Measurements from ENCODE around the gene OR13H1.
"Not testable (repeated sequence)": the region's sequence is repeated elsewhere in the genome, so short reads cannot be mapped to it uniquely, and the experiment has no call there.

The OR13H1 gene
- total RNA-seq, result 0 reads per million in 2 experiments

DNA sequence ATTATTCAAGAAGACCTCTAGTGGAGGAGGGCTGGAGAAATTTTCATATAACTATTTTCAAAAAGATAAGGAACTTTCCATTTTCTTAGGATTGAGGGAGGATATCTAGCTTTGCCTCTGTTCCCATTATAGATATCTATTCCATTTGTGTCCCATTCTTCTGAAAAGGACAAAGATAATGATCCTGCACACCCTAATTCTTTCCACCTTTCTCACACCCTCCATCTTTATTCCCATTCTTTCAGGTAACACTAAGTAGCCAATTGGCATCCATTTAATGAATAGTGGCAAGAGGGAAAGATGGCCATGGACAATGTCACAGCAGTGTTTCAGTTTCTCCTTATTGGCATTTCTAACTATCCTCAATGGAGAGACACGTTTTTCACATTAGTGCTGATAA, at the start of gene OR13H1:
TSS of gene OR13H1 (plus strand) at position 301 of the 400 bp plus-strand sequence. CDS start at position 301, 0 bp downstream.
- no peak for DNase-seq (ENCODE audit: low read depth)

GRCh38 chrX:131501556-131501955, 42.3 kb upstream of the OR13H1 start:
- not testable (repeated sequence) for DNase-seq (ENCODE audit: low read depth)

DNA sequence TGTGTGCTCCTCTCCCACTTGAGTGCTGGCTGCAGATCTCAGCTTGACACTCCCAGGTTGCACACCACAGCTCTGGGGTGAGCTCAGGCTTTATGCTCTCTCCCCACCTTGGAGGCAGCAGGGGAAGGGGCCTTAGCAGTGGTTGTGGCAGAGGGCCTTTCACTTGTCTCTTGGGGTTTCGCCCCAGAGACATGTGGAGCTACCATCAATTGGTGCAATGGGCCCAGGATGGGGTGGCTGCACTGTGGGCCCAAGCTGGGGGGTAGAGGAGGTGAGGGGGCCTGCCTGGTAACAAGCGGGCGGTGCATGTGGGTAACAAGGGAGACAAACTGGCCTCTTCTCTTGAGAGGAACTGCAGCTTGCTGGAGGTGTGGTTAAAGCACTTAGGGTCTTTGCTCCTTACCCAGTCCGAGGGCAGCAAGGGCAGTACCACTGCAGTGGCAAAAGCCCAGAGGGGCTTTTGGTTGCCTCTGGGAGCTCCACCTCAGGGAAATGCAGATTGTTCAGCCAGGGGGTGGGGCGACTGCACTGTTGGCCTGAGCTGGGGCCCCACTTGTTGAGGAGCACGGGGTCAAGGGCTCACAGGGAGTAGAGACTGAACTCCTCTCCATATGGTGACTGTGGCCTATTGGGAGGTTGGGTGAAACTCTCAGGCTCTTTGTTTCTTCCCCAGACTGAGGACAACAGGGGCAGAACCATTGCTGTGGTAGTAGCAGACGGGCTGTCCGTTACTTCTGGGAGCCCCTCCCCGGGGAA, 30.5 kb upstream of the OR13H1 start:
- DNase-seq (ENCODE audit: low read depth), result no peak

DNA sequence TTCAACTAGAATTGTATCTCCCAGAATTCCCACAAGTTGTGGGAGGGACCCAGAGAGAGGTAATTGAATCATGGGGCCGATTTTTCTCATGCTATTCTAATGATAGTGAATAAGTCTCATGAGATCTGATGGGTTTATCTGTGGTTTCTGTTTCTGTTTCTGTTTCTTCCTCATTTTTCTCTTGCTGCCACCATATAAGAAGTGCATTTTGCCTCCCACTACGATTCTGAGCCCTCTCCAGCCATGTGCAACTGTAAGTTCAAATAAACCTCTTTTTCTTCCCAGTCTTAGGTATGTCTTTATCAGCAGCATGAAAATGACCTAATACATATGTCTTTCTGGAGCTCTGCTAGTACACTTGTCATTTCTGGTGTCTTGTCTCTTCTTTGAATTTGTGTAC, 22.1 kb upstream of the OR13H1 start:
- DNase-seq (ENCODE audit: low read depth), result no peak

DNA sequence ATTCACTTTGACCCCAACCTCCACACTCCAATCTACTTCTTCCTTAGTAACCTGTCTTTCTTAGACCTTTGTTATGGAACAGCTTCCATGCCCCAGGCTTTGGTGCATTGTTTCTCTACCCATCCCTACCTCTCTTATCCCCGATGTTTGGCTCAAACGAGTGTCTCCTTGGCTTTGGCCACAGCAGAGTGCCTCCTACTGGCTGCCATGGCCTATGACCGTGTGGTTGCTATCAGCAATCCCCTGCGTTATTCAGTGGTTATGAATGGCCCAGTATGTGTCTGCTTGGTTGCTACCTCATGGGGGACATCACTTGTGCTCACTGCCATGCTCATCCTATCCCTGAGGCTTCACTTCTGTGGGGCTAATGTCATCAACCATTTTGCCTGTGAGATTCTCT, 344 bp downstream of the OR13H1 start:
- no peak for DNase-seq (ENCODE audit: low read depth)

GRCh38 chrX:131549011-131549410, 5.1 kb downstream of the OR13H1 start:
- DNase-seq (ENCODE audit: low read depth), result no peak

DNA sequence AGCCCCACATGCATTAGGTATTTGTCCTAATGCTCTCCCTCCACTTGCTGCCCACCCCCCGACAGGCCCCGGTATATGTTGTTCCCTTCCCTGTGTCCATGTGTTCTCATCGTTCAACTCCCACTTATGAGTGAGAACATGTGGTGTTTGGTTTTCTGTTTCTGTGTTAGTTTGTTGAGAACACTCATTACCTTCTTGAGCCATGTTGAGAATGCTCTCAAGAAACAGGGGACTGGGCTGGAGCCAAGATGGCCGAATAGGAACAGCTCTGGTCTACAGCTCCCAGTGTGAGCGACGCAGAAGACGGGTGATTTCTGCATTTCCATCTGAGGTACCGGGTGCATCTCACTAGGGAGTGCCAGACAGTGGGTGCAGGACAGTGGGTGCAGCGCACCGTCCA, 8.6 kb downstream of the OR13H1 start:
- DNase-seq (ENCODE audit: low read depth), result not testable (repeated sequence)

DNA sequence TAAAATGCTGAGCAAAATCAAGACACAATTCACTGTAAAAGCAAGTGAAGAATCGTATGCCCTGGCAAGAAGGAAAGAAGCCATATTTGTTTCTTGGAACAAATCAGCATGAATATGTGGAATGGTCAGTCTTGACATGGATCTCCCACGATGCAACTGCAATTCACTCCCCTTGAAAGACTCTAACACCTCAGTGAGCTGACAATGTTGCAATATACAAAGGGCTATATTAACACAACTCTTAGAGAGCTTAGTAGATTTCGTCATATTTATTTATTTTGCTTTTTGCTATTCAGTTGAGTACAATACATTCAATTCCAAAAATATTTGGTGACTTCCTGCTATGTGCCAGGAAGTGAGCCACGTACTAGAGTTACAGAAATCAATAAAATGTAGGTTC, 14.7 kb downstream of the OR13H1 start:
- no peak for DNase-seq (ENCODE audit: low read depth)

DNA sequence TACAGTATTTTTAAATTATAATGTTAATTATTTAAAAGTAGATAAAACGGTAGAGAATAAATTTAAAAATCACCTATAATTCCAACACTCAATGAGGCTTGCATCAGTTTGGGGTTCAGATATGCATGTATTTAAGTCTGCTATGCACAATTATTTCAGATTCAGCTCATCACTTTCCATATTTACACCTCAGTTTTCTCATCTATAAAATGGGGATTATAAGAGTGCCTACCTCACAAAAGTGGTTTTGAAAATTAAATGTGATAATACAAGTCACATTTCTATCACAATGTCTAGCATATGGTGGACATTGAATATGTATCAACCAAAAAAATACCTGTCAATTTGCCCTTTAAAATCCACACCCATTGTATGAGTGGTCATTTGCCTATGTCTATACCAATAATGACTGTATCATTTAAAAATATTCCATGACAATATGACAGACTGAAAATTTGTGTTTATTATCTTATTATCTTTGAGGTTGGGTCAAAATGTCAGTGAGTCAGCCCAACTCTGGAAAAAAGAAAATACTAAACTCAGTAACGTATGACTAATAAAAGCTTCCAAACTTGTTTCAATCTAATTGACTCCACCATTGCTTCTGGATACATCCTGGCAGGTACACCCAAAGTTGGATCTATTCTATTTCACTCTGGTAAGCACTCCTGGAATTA, 20.8 kb downstream of the OR13H1 start:
- DNase-seq (ENCODE audit: low read depth), result no peak

DNA sequence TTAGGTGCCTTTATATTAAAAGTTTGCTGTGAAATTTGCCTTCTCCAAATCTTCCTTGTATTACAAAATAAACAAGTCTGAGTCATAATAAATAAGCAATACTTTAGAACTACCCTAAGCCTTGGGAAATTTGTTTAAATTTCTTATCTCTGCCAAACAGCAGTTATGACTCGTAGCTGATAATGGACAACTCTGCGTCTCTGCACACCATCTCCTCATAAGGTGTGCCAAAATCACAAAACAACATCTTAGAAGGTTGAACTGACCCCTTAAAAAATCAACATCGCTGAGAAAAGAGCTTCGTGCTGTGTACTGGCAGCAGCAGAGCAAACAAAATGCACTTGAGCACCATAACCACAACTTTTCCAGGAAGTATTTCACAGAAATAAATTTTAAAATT, 22.0 kb downstream of the OR13H1 start:
- no peak for DNase-seq (ENCODE audit: low read depth)

- no peak for DNase-seq (ENCODE audit: low read depth)
These were observed 27.5 kb downstream of the OR13H1 start for GRCh38 chrX:131571348-131571747.

DNA sequence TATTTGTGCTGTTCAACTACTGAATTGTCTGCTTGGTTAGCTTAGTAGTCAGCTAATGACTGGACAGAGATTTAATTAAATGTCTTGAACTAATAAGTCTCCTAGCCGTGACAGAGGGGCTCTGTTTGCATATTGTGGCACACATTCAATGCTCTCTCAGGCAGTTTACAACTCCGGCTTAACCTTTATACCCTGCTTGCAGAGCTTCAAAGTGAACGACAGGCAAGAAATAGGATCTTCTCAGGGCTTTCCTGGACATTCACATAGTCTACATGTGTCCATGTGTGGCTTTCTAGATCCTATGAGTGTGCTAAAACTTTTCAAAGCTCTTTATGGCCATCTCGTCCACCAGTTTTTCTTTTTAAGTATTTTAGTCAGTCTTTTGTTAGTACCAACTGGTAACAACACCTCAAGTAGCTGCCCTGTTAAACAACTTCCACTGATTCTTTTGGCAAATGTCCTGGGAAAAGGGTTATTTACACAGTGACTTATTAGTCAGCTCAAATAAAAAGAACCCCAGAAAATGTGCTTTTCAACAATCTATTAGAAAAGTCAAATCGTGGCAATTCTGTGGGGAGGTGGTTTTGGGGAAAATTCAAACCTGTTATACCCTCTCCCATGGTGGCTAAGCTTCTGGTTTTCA, 28.6 kb downstream of the OR13H1 start:
- DNase-seq (ENCODE audit: low read depth), result no peak

DNA sequence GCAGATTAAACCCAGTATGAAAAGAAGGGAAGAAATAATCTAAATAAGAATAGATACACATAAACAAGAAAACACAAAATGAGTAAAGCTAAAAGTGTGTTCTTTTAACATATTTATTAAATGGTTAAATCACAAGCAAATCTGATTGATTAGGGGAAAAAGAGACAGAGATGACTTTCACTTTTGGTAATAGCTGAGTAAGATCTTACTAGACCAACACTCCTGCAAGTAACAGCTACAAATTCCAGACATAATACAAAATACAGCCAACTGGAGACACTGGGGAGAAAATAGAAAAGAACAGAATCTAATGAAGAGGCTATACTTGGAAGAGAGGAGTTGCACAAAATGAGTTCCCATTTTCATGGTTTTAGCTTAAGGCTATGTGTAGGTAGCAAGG, 33.5 kb downstream of the OR13H1 start:
- no peak for DNase-seq (ENCODE audit: low read depth)

DNA sequence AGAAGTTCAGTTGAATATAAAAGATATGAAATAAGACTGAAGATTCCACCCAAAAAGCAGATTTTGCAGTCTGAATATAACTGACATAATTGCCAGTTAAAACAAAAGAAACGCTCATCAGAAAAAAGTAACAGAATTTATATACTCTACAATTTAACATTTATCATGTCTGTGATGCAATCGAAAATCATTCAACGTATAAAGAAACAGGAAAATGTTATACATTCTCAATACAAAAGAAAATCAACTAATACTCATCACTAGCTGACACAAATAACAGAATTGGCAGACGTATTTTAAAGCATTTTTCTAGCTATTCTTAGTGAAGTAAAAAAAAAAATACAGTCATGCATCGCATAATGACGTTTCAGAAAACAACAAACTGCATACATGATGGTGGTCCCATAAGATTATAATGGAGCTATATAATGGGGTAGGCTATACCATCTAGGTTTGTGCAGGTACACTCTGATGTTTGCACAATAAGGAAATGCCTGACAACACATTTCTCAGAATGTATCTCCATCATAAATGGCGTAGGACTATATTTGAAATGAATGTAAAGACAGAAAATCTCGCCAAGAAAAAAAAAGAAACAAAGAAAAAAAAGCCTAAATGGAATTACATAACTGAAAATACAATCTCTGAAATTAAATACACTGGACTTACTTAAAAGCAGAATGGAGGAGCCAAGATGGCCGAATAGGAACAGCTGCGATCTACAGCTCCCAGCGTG, 34.3 kb downstream of the OR13H1 start:
- DNase-seq (ENCODE audit: low read depth), result no peak

DNA sequence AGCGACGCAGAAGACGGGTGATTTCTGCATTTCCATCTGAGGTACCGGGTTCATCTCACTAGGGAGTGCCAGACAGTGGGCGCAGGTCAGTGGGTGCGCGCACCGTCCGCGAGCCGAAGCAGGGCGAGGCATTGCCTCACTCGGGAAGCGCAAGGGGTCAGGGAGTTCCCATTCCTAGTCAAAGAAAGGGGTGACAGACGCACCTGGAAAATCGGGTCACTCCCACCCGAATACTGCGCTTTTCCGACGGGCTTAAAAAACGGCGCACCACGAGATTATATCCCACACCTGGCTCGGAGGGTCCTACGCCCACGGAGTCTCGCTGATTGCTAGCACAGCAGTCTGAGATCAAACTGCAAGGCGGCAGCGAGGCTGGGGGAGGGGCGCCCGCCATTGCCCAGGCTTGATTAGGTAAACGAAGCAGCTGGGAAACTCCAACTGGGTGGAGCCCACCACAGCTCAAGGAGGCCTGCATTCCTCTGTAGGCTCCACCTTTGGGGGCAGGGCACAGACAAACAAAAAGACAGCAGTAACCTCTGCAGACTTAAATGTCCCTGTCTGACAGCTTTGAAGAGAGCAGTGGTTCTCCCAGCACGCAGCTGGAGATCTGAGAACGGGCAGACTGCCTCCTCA, 35.0 kb downstream of the OR13H1 start:
- DNase-seq (ENCODE audit: low read depth), result not testable (repeated sequence)

DNA sequence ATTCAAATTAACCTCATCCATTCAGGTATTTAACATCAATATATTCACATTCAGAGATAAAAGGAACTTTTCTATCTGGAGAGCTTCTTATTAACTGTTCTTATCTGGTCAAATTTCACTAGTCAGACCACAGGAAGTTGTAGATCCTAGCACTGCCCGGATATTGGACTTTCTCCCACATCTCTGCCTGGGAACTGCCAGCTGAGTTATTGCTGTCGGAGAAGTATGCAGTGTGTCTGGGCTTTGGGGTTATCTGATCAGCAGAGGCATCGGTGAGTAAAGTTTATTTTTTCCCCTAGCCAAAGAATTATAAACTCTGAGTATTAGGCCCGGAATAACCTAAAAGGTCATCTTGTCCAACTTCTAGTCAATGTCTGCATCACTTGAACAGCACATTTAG, 45.1 kb downstream of the OR13H1 start:
- DNase-seq (ENCODE audit: low read depth), result no peak
